ENCODE measurements around the gene C4orf36.

Gene C4orf36

DNA sequence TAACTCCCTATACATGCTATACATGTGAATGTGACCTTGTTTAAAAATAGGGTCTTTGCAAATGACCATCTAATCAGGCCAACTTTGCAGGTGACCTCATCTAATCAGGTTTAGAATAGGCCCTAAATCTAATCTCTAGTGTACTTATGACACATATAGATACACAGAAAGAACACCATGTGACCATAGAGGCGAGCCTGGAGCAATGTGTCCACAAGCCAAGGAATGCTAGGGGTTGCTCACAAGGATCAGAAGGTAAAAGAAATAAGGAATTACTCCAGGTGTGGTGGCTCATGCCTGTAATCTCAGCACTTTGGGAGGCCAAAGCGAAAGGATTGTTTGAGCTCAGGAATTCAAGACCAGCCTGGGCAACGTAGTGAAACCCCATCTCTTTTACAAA, 9.6 kb upstream of the C4orf36 start:
- Histone ChIP-seq H3K36me3 (ENCODE audit: control insufficient read depth in 1 of 2, insufficient read depth in 2 of 2, low read depth in 1 of 2, low read length in 2 of 2) (no peaks in the 10 kb centered on the region), H2BK120ac (ENCODE audit: low read depth, low read length) (no peak overlapping the region), H3K9ac (ENCODE audit: low read length) (no peak overlapping the region), H4K91ac (ENCODE audit: low read length) (no peak overlapping the region), H3K79me1 (replicated peaks; ENCODE audit: low read length, poor library complexity, severe bottlenecking) (no peaks in the 10 kb centered on the region), H3K14ac (ENCODE audit: low read length in 2 of 2) (no peak overlapping the region), H3K4me1 (ENCODE audit: control insufficient read depth, insufficient read depth, low read depth, low read length) (no peaks in the 10 kb centered on the region), H3K9me3 (ENCODE audit: control insufficient read depth, low read length) (no peaks in the 10 kb centered on the region), H4K8ac (ENCODE audit: low read length) (no peak overlapping the region), H3K4me2 (ENCODE audit: low read length, poor library complexity, severe bottlenecking) (no peak overlapping the region), H2BK15ac (ENCODE audit: low read depth, poor library complexity, severe bottlenecking) (no peak overlapping the region), H2BK5ac (ENCODE audit: low read depth, low read length, poor library complexity, severe bottlenecking) (no peak overlapping the region), H3K18ac (ENCODE audit: low read depth in 1 of 2, low read length in 2 of 2) (no peak overlapping the region), H2BK12ac (ENCODE audit: low read length in 2 of 2) (no peak overlapping the region), H2AFZ (ENCODE audit: low read depth, low read length) (no peak overlapping the region), H3K23ac (ENCODE audit: low read length in 2 of 2) (no peak overlapping the region), H3K4me3 (ENCODE audit: insufficient read depth in 1 of 2, low read depth in 1 of 2, low read length in 2 of 2) (no peak overlapping the region), H3K27me3 (ENCODE audit: control insufficient read depth in 1 of 2, insufficient read depth in 1 of 2, low read length in 2 of 2) (no peaks in the 10 kb centered on the region), H2AK5ac (ENCODE audit: low read length, severe bottlenecking) (no peak overlapping the region), H3K4ac (ENCODE audit: low read depth in 1 of 2, low read length in 2 of 2) (no peak overlapping the region), H3K27ac (ENCODE audit: low read length, poor library complexity, severe bottlenecking) (no peak overlapping the region)
- DNase-seq = no peak
- WGBS = 90% methylated on average over 2 of the region's 3 CpGs

GRCh38 chr4:86898562-86898961, 6.3 kb upstream of the C4orf36 start:
- Histone ChIP-seq H4K91ac (ENCODE audit: low read length) (no peak overlapping the region), H3K23ac (ENCODE audit: low read length in 2 of 2) (no peak overlapping the region), H3K27me3 (ENCODE audit: control insufficient read depth in 1 of 2, insufficient read depth in 1 of 2, low read length in 2 of 2) (no peaks in the 10 kb centered on the region), H3K9me3 (ENCODE audit: control insufficient read depth, low read length) (no peaks in the 10 kb centered on the region), H2BK120ac (ENCODE audit: low read depth, low read length) (no peak overlapping the region), H3K4me1 (ENCODE audit: control insufficient read depth, insufficient read depth, low read depth, low read length) (no peaks in the 10 kb centered on the region), H4K8ac (ENCODE audit: low read length) (no peak overlapping the region), H2BK12ac (ENCODE audit: low read length in 2 of 2) (no peak overlapping the region), H3K79me1 (replicated peaks; ENCODE audit: low read length, poor library complexity, severe bottlenecking) (no peaks in the 10 kb centered on the region), H3K27ac (ENCODE audit: low read length, poor library complexity, severe bottlenecking) (no peak overlapping the region), H3K4ac (ENCODE audit: low read depth in 1 of 2, low read length in 2 of 2) (no peak overlapping the region), H2AK5ac (ENCODE audit: low read length, severe bottlenecking) (no peak overlapping the region), H2BK5ac (ENCODE audit: low read depth, low read length, poor library complexity, severe bottlenecking) (no peak overlapping the region), H3K36me3 (ENCODE audit: control insufficient read depth in 1 of 2, insufficient read depth in 2 of 2, low read depth in 1 of 2, low read length in 2 of 2) (no peaks in the 10 kb centered on the region), H3K4me2 (ENCODE audit: low read length, poor library complexity, severe bottlenecking) (no peak overlapping the region), H2BK15ac (ENCODE audit: low read depth, poor library complexity, severe bottlenecking) (no peak overlapping the region), H2AFZ (ENCODE audit: low read depth, low read length) (no peak overlapping the region), H3K18ac (ENCODE audit: low read depth in 1 of 2, low read length in 2 of 2) (no peak overlapping the region), H3K4me3 (ENCODE audit: insufficient read depth in 1 of 2, low read depth in 1 of 2, low read length in 2 of 2) (no peak overlapping the region), H3K9ac (ENCODE audit: low read length) (no peak overlapping the region), H3K14ac (ENCODE audit: low read length in 2 of 2) (no peak overlapping the region)
- DNase-seq = no peak
- WGBS = 94% methylated on average over 4 of the region's 4 CpGs

GRCh38 chr4:86896596-86896995, 4.4 kb upstream of the C4orf36 start:
- no peak for DNase-seq
- 83% methylated on average over 4 of the region's 4 CpGs for WGBS
- Histone ChIP-seq H3K9me3 (ENCODE audit: control insufficient read depth, low read length) (no peaks in the 10 kb centered on the region), H2BK5ac (ENCODE audit: low read depth, low read length, poor library complexity, severe bottlenecking) (no peak overlapping the region), H3K27ac (ENCODE audit: low read length, poor library complexity, severe bottlenecking) (no peak overlapping the region), H3K4me1 (ENCODE audit: control insufficient read depth, insufficient read depth, low read depth, low read length) (peaks cover 8% of the 10 kb centered on the region), H2AK5ac (ENCODE audit: low read length, severe bottlenecking) (peak overlapping the region; percentile 65), H3K23ac (ENCODE audit: low read length in 2 of 2) (no peak overlapping the region), H3K4me2 (ENCODE audit: low read length, poor library complexity, severe bottlenecking) (no peak overlapping the region), H3K9ac (ENCODE audit: low read length) (no peak overlapping the region), H4K91ac (ENCODE audit: low read length) (no peak overlapping the region), H3K4me3 (ENCODE audit: insufficient read depth in 1 of 2, low read depth in 1 of 2, low read length in 2 of 2) (no peak overlapping the region), H2BK120ac (ENCODE audit: low read depth, low read length) (no peak overlapping the region), H3K79me1 (replicated peaks; ENCODE audit: low read length, poor library complexity, severe bottlenecking) (no peaks in the 10 kb centered on the region), H2BK15ac (ENCODE audit: low read depth, poor library complexity, severe bottlenecking) (no peak overlapping the region), H2BK12ac (ENCODE audit: low read length in 2 of 2) (no peak overlapping the region), H2AFZ (ENCODE audit: low read depth, low read length) (no peak overlapping the region), H3K36me3 (ENCODE audit: control insufficient read depth in 1 of 2, insufficient read depth in 2 of 2, low read depth in 1 of 2, low read length in 2 of 2) (no peaks in the 10 kb centered on the region), H3K4ac (ENCODE audit: low read depth in 1 of 2, low read length in 2 of 2) (no peak overlapping the region), H3K18ac (ENCODE audit: low read depth in 1 of 2, low read length in 2 of 2) (no peak overlapping the region), H3K14ac (ENCODE audit: low read length in 2 of 2) (no peak overlapping the region), H3K27me3 (ENCODE audit: control insufficient read depth in 1 of 2, insufficient read depth in 1 of 2, low read length in 2 of 2) (no peaks in the 10 kb centered on the region), H4K8ac (ENCODE audit: low read length) (no peak overlapping the region)

GRCh38 chr4:86895692-86896488, 3.7 kb upstream of the C4orf36 start:
- H4K91ac ChIP-seq (ENCODE audit: low read length) = no peak overlapping the region
- H3K36me3 ChIP-seq (ENCODE audit: control insufficient read depth in 1 of 2, insufficient read depth in 2 of 2, low read depth in 1 of 2, low read length in 2 of 2) = no peaks in the 10 kb centered on the region
- H3K18ac ChIP-seq (ENCODE audit: low read depth in 1 of 2, low read length in 2 of 2) = no peak overlapping the region
- H2AFZ ChIP-seq (ENCODE audit: low read depth, low read length) = no peak overlapping the region
- H3K14ac ChIP-seq (ENCODE audit: low read length in 2 of 2) = no peak overlapping the region
- no peak overlapping the region for H3K27ac ChIP-seq (ENCODE audit: low read length, poor library complexity, severe bottlenecking)
- H3K4me2 ChIP-seq (ENCODE audit: low read length, poor library complexity, severe bottlenecking) = no peak overlapping the region
- H2AK5ac ChIP-seq (ENCODE audit: low read length, severe bottlenecking) = no peak overlapping the region
- H4K8ac ChIP-seq (ENCODE audit: low read length) = no peak overlapping the region
- no peak overlapping the region for H3K9ac ChIP-seq (ENCODE audit: low read length)
- no peak overlapping the region for H2BK12ac ChIP-seq (ENCODE audit: low read length in 2 of 2)
- no peak overlapping the region for H3K4me3 ChIP-seq (ENCODE audit: insufficient read depth in 1 of 2, low read depth in 1 of 2, low read length in 2 of 2)
- H2BK15ac ChIP-seq (ENCODE audit: low read depth, poor library complexity, severe bottlenecking) = no peak overlapping the region
- H3K4ac ChIP-seq (ENCODE audit: low read depth in 1 of 2, low read length in 2 of 2) = no peak overlapping the region
- peak; percentile 78 for DNase-seq
- WGBS = 80% methylated on average over 4 of the region's 6 CpGs
- no peak overlapping the region for H2BK120ac ChIP-seq (ENCODE audit: low read depth, low read length)
- H3K79me1 ChIP-seq (replicated peaks; ENCODE audit: low read length, poor library complexity, severe bottlenecking) = no peaks in the 10 kb centered on the region
- no peak overlapping the region for H3K23ac ChIP-seq (ENCODE audit: low read length in 2 of 2)
- no peaks in the 10 kb centered on the region for H3K27me3 ChIP-seq (ENCODE audit: control insufficient read depth in 1 of 2, insufficient read depth in 1 of 2, low read length in 2 of 2)
- H3K4me1 ChIP-seq (ENCODE audit: control insufficient read depth, insufficient read depth, low read depth, low read length) = peaks cover 8% of the 10 kb centered on the region
- no peaks in the 10 kb centered on the region for H3K9me3 ChIP-seq (ENCODE audit: control insufficient read depth, low read length)
- H2BK5ac ChIP-seq (ENCODE audit: low read depth, low read length, poor library complexity, severe bottlenecking) = no peak overlapping the region

Data from mesenchymal stem cell (in vitro differentiated cells and primary cell).